ENCODE results near the gene SAMD11.

GRCh38 chr1:939511-940106 lies 15.9 kb downstream of the SAMD11 start:
- TF ChIP-seq SIN3A (IDR thresholded peaks at IDR 0.05; ENCODE audit: borderline replicate concordance, low read depth, low read length), result no peak
- TF ChIP-seq REST (IDR thresholded peaks at IDR 0.05; ENCODE audit: low read depth, low read length), result no peak
- no peak for TF ChIP-seq MAX (IDR thresholded peaks at IDR 0.05; ENCODE audit: low read depth)
- no peak for TF ChIP-seq RFX5 (IDR thresholded peaks at IDR 0.05; ENCODE audit: low read length)
- TF ChIP-seq CTCF (IDR thresholded peaks at IDR 0.05), result no peak
- TF ChIP-seq RAD21 (IDR thresholded peaks at IDR 0.05; ENCODE audit: low read length), result no peak
- no peak for TF ChIP-seq EZH2phosphoT487 (IDR thresholded peaks at IDR 0.05; ENCODE audit: borderline replicate concordance, low read depth)
- TF ChIP-seq, protein P1, sequence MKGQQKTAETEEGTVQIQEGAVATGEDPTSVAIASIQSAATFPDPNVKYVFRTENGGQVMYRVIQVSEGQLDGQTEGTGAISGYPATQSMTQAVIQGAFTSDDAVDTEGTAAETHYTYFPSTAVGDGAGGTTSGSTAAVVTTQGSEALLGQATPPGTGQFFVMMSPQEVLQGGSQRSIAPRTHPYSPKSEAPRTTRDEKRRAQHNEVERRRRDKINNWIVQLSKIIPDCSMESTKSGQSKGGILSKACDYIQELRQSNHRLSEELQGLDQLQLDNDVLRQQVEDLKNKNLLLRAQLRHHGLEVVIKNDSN (IDR thresholded peaks at IDR 0.05; ENCODE audit: borderline replicate concordance, low read depth), result no peak
- TF ChIP-seq TCF12 (IDR thresholded peaks at IDR 0.05), result no peak
- TF ChIP-seq JUND (IDR thresholded peaks at IDR 0.05), result no peak
- TF ChIP-seq POLR2AphosphoS5 (IDR thresholded peaks at IDR 0.05; ENCODE audit: low read depth, low read length), result no peak
